ENCODE results near the gene KATNAL1. TPM values are rescaled to one million over a fixed set of nuclear protein-coding genes. Genes with fewer than 3 reads are reported as not detected.

The KATNAL1 gene
- polyA plus RNA-seq, 1 donor (not counting 4 experiments of a cell fraction or from before 2014, with no cell fraction given) = 10.1 TPM

GRCh38 chr13:30352121-30352520, 44.8 kb upstream of the KATNAL1 start:
- no peaks in the 10 kb centered on the region for H3K9me3 ChIP-seq (ENCODE audit: control insufficient read depth, low read depth, low read length)
- no peak for DNase-seq (ENCODE audit: low read depth, low spot score)
- H3K4me2 ChIP-seq (ENCODE audit: control insufficient read depth, extremely low read depth, insufficient read depth, low read depth, low read length) = no peak overlapping the region
- TF ChIP-seq CTCF (optimal IDR thresholded peaks at IDR 0.05 in 1 of 3, IDR thresholded peaks at IDR 0.05 in 1 of 3, conservative IDR thresholded peaks at IDR 0.05 in 1 of 3; ENCODE audit: extremely low read depth in 1 of 3, insufficient read depth in 2 of 3, low read length in 3 of 3) (no peak), EZH2 (IDR thresholded peaks at IDR 0.05; ENCODE audit: low read length) (no peak)
- no peak overlapping the region for H2AFZ ChIP-seq (ENCODE audit: control insufficient read depth, low read length)
- FAIRE-seq = no peak
- no peak overlapping the region for H3K9ac ChIP-seq (ENCODE audit: control insufficient read depth, extremely low read depth, insufficient read depth, low read length)
- no peak overlapping the region for H3K27ac ChIP-seq (ENCODE audit: control insufficient read depth, insufficient read depth, low read length)
- H3K9me1 ChIP-seq (ENCODE audit: control insufficient read depth, extremely low read depth, insufficient read depth, low read length) = peaks cover 2% of the 10 kb centered on the region
- dilution Hi-C loops (cut with MboI; ENCODE audit: extremely low pct_ligation_motif_present, low sequenced_read_pairs) = no loop called here
- no peaks in the 10 kb centered on the region for H4K20me1 ChIP-seq (ENCODE audit: control insufficient read depth, extremely low read depth, insufficient read depth, low read length)
- H3K36me3 ChIP-seq (ENCODE audit: control insufficient read depth in 2 of 2, extremely low read depth in 1 of 2, insufficient read depth in 2 of 2, low read length in 2 of 2) = no peaks in the 10 kb centered on the region
- no peak overlapping the region for H3K4me3 ChIP-seq (ENCODE audit: control insufficient read depth in 2 of 3, extremely low read depth in 1 of 3, insufficient read depth in 2 of 3, low read depth in 1 of 3, low read length in 3 of 3)
- no peaks in the 10 kb centered on the region for H3K4me1 ChIP-seq (ENCODE audit: control insufficient read depth, extremely low read depth, insufficient read depth, low read length)
- no peaks in the 10 kb centered on the region for H3K27me3 ChIP-seq (ENCODE audit: control insufficient read depth, extremely low read depth, insufficient read depth, low read length)
- no peaks in the 10 kb centered on the region for H3K79me2 ChIP-seq (ENCODE audit: control insufficient read depth, insufficient read depth, low read length)

- dilution Hi-C loops (cut with MboI; ENCODE audit: extremely low pct_ligation_motif_present, low sequenced_read_pairs) = no loop called here
- Histone ChIP-seq H3K79me2 (ENCODE audit: control insufficient read depth, insufficient read depth, low read length) (no peaks in the 10 kb centered on the region), H3K4me3 (ENCODE audit: control insufficient read depth in 2 of 3, extremely low read depth in 1 of 3, insufficient read depth in 2 of 3, low read depth in 1 of 3, low read length in 3 of 3) (no peak overlapping the region), H2AFZ (ENCODE audit: control insufficient read depth, low read length) (no peak overlapping the region), H3K36me3 (ENCODE audit: control insufficient read depth in 2 of 2, extremely low read depth in 1 of 2, insufficient read depth in 2 of 2, low read length in 2 of 2) (no peaks in the 10 kb centered on the region), H3K4me2 (ENCODE audit: control insufficient read depth, extremely low read depth, insufficient read depth, low read depth, low read length) (no peak overlapping the region), H3K4me1 (ENCODE audit: control insufficient read depth, extremely low read depth, insufficient read depth, low read length) (peaks cover 10% of the 10 kb centered on the region), H3K9me1 (ENCODE audit: control insufficient read depth, extremely low read depth, insufficient read depth, low read length) (peaks cover 2% of the 10 kb centered on the region), H4K20me1 (ENCODE audit: control insufficient read depth, extremely low read depth, insufficient read depth, low read length) (no peaks in the 10 kb centered on the region), H3K27me3 (ENCODE audit: control insufficient read depth, extremely low read depth, insufficient read depth, low read length) (no peaks in the 10 kb centered on the region), H3K9me3 (ENCODE audit: control insufficient read depth, low read depth, low read length) (no peaks in the 10 kb centered on the region), H3K27ac (ENCODE audit: control insufficient read depth, insufficient read depth, low read length) (no peak overlapping the region), H3K9ac (ENCODE audit: control insufficient read depth, extremely low read depth, insufficient read depth, low read length) (no peak overlapping the region)
- DNase-seq (ENCODE audit: low read depth, low spot score) (no peak), FAIRE-seq (no peak)
- TF ChIP-seq EZH2 (IDR thresholded peaks at IDR 0.05; ENCODE audit: low read length) (no peak), CTCF (optimal IDR thresholded peaks at IDR 0.05 in 1 of 3, IDR thresholded peaks at IDR 0.05 in 1 of 3, conservative IDR thresholded peaks at IDR 0.05 in 1 of 3; ENCODE audit: extremely low read depth in 1 of 3, insufficient read depth in 2 of 3, low read length in 3 of 3) (no peak)
Measured at GRCh38 chr13:30346789-30347167, 39.4 kb upstream of the KATNAL1 start.
